A549 (cell line): Measurements from ENCODE around the gene GNE. TPM values are rescaled to one million over a fixed set of nuclear protein-coding genes. Genes with fewer than 3 reads are reported as not detected.

ENCODE experiments used
- ATAC-seq, 2 experiments: fragments of 200-7000 bp in 1 of 2; fragments of >200 bp in 1 of 2; cut with Nextera tagmentation in 1 of 2; cut with Tn5 transposase in 1 of 2; 3 replicates each; pipeline versions ENCODE4 v1.8.0 to v1.9.1; 2018 to 2020; ENCODE audit warnings: mild to moderate bottlenecking in 1 of 2, moderate library complexity in 1 of 2
- CTCF ChIA-PET: fragments of 300-600 bp; sonication (Branson Sonifier 250); formaldehyde crosslinking; extraction: SDS; loops from one replicate; lab custom pipeline; 2021; ENCODE audit warnings: antibody characterized with exemption, inconsistent platforms; lab: Yijun Ruan, JAX
- POLR2A ChIA-PET: fragments of 350-600 bp; formaldehyde crosslinking; extraction: SDS; loops from one replicate; lab custom pipeline; 2021; ENCODE audit warnings: antibody characterized with exemption, inconsistent platforms; lab: Yijun Ruan, JAX
- DNase-seq, 2 experiments: peaks; one replicate each; pipeline versions ENCODE4 v3.0.0 to v3.0.0-alpha.2; 2011 to 2016; ENCODE audit warnings: low read depth in 1 of 2, low spot score in 1 of 2
- FAIRE-seq: peaks from 2 replicates; lab custom pipeline; 2011; peaks lifted over from hg19 to GRCh38; lab: Jason Lieb, UNC
- H3K27ac ChIP-seq, 2 experiments: fragments of >200 bp; sonication (Bioruptor Twin); formaldehyde crosslinking; 3 replicates each; pipeline ENCODE4 v1.5.1; 2016 to 2017
- H3K4me1 ChIP-seq: fragments of >200 bp; sonication (Bioruptor Twin); formaldehyde crosslinking; 3 replicates; pipeline ENCODE4 v1.6.1; 2016
- H3K4me2 ChIP-seq: fragments of >200 bp; sonication (Bioruptor Twin); formaldehyde crosslinking; 3 replicates; pipeline ENCODE4 v1.6.1; 2016
- H3K4me3 ChIP-seq: fragments of >200 bp; sonication (Bioruptor Twin); formaldehyde crosslinking; 3 replicates; pipeline ENCODE4 v1.5.1; 2016
- H3K9me3 ChIP-seq: fragments of >200 bp; sonication (Bioruptor Twin); formaldehyde crosslinking; 3 replicates; pipeline ENCODE4 v1.6.1; 2016
- BHLHE40 ChIP-seq: IDR thresholded peaks from 2 replicates; pipeline ENCODE4 v1.6.1; 2012; ENCODE audit warnings: low read depth, low read length, inconsistent platforms
- CBX2 ChIP-seq: fragments of 200-600 bp; sonication (generic); IDR thresholded peaks from 2 replicates; pipeline ENCODE4 v1.6.1; 2016; ENCODE audit warnings: low read depth, mild to moderate bottlenecking, borderline replicate concordance
- CBX8 ChIP-seq: fragments of 200-600 bp; sonication (generic); IDR thresholded peaks from 2 replicates; pipeline ENCODE4 v1.6.1; 2016
- CHD2 ChIP-seq: fragments of 150-350 bp; IDR thresholded peaks from 2 replicates; pipeline ENCODE4 v1.6.1; 2014; ENCODE audit warnings: low read length; ENCODE audit not compliant: partially characterized antibody
- CHD4 ChIP-seq: fragments of 200-600 bp; sonication (generic); IDR thresholded peaks from 2 replicates; pipeline ENCODE4 v1.6.1; 2016; ENCODE audit warnings: antibody characterized with exemption, mild to moderate bottlenecking, borderline replicate concordance
- EHF ChIP-seq: fragments of 250-450 bp; sonication (Bioruptor Pico); IDR thresholded peaks from 2 replicates; pipeline ENCODE4 v1.5.0; 2020; ENCODE audit warnings: mild to moderate bottlenecking
- EP300 ChIP-seq, 2 experiments: fragments of >200 bp; sonication (Bioruptor Twin); formaldehyde crosslinking; IDR thresholded peaks; 2 replicates in 1 of 2; 3 replicates in 1 of 2; pipeline ENCODE4 v1.6.1; 2016 to 2017
- ESRRA ChIP-seq: fragments of 150-350 bp; IDR thresholded peaks from 2 replicates; pipeline ENCODE4 v1.6.1; 2014; ENCODE audit warnings: mild to moderate bottlenecking, low read length, borderline replicate concordance
- FOSL2 ChIP-seq, 2 experiments: fragments of 450-650 bp in 1 of 2; fragments of >200 bp in 1 of 2; sonication (Bioruptor Twin) in 1 of 2; formaldehyde crosslinking; IDR thresholded peaks; 2 replicates each; pipeline versions ENCODE4 v1.5.0 to v1.6.1; 2016 to 2020; ENCODE audit warnings: mild to moderate bottlenecking in 1 of 2, moderate library complexity in 1 of 2
- FOXS1 ChIP-seq: fragments of 250-450 bp; sonication (Bioruptor Pico); IDR thresholded peaks from 2 replicates; pipeline ENCODE4 v1.5.0; 2020; ENCODE audit warnings: mild to moderate bottlenecking, moderate library complexity
- GATA3 ChIP-seq: IDR thresholded peaks from 2 replicates; pipeline ENCODE4 v1.6.1; 2012; ENCODE audit warnings: borderline replicate concordance
- HDAC2 ChIP-seq: fragments of 200-600 bp; sonication (generic); IDR thresholded peaks from 2 replicates; pipeline ENCODE4 v1.6.1; 2016
- HEYL ChIP-seq: fragments of 250-450 bp; sonication (Bioruptor Pico); IDR thresholded peaks from 2 replicates; pipeline ENCODE4 v1.8.0; 2021; ENCODE audit warnings: mild to moderate bottlenecking, moderate library complexity
- HOXA7 ChIP-seq: fragments of 250-450 bp; sonication (Bioruptor Pico); IDR thresholded peaks from 2 replicates; pipeline ENCODE4 v1.5.0; 2020; ENCODE audit warnings: mild to moderate bottlenecking, moderate library complexity
- HOXB13 ChIP-seq: fragments of 250-450 bp; sonication (Bioruptor Pico); IDR thresholded peaks from 2 replicates; pipeline ENCODE4 v1.5.0; 2020; ENCODE audit warnings: low read depth, mild to moderate bottlenecking, moderate library complexity
- JUN ChIP-seq, 2 experiments: fragments of >200 bp; sonication (Bioruptor Twin); formaldehyde crosslinking; IDR thresholded peaks; 2 replicates in 1 of 2; 3 replicates in 1 of 2; pipeline ENCODE4 v1.6.1; 2016 to 2017
- JUNB ChIP-seq: fragments of >200 bp; sonication (Bioruptor Twin); formaldehyde crosslinking; IDR thresholded peaks from 2 replicates; pipeline ENCODE4 v1.6.1; 2016
- KDM1A ChIP-seq: fragments of 200-600 bp; sonication (generic); IDR thresholded peaks from 2 replicates; pipeline ENCODE4 v1.6.1; 2016; ENCODE audit warnings: low read depth, mild to moderate bottlenecking
- POLR2A ChIP-seq: IDR thresholded peaks from 2 replicates; pipeline ENCODE4 v1.6.1; 2012; ENCODE audit warnings: mild to moderate bottlenecking, low read length
- RAD21 ChIP-seq, 2 experiments: fragments of >200 bp in 1 of 2; sonication (Bioruptor Twin) in 1 of 2; formaldehyde crosslinking in 1 of 2; IDR thresholded peaks in 1 of 2; conservative IDR thresholded peaks in 1 of 2; 2 replicates in 1 of 2; 3 replicates in 1 of 2; pipeline ENCODE4 v1.6.1; 2012 to 2018; ENCODE audit warnings: inconsistent platforms in 1 of 2
- RFX5 ChIP-seq: fragments of 450-650 bp; IDR thresholded peaks from 2 replicates; pipeline ENCODE4 v1.7.1; 2014; ENCODE audit warnings: antibody characterized with exemption, mild to moderate bottlenecking, moderate library complexity
- RNF2 ChIP-seq: fragments of 200-600 bp; sonication (generic); IDR thresholded peaks from 2 replicates; pipeline ENCODE4 v1.6.1; 2016; ENCODE audit warnings: low read depth, mild to moderate bottlenecking, antibody characterized with exemption, moderate library complexity, borderline replicate concordance
- SMC3 ChIP-seq: fragments of >200 bp; sonication (Bioruptor Twin); formaldehyde crosslinking; IDR thresholded peaks from 3 replicates; pipeline ENCODE4 v1.6.1; 2018; ENCODE audit warnings: inconsistent platforms
- TP53 ChIP-seq: fragments of 250-450 bp; sonication (Bioruptor Pico); IDR thresholded peaks from 2 replicates; pipeline ENCODE4 v1.5.0; 2021; ENCODE audit warnings: mild to moderate bottlenecking, moderate library complexity
- ZC3H11A ChIP-seq: fragments of 450-650 bp; IDR thresholded peaks from 2 replicates; pipeline ENCODE4 v1.6.1; 2014; ENCODE audit warnings: antibody characterized with exemption, mild to moderate bottlenecking
- ZSCAN20 ChIP-seq: fragments of 250-450 bp; sonication (Bioruptor Pico); IDR thresholded peaks from 2 replicates; pipeline ENCODE4 v1.8.0; 2022; ENCODE audit warnings: mild to moderate bottlenecking, moderate library complexity
- WGBS: methylation state at CpG from one replicate; pipeline ENCODE4 v1.1.6; 2017; ENCODE audit errors: missing lambda C conversion rate; 5-methylcytosine and 5-hydroxymethylcytosine counted together
- polyA plus RNA-seq, 4 experiments: library from polyadenylated mRNA; depleted of rRNA in 3 of 4; stranded (reverse); fragments of >200 nt; fragmentation: RNase III in 1 of 4; extraction: RNeasy Plus Mini Kit Qiagen cat#74134 plus additional on column Dnase treatment in 1 of 4; gene quantifications; 2 replicates in 3 of 4; 3 replicates in 1 of 4; pipeline ENCODE4 v1.2.3, GENCODE V29; 2011 to 2017
- TF ChIP-seq, protein P1 (sequence below): IDR thresholded peaks from 2 replicates; pipeline ENCODE4 v1.6.1; 2012; ENCODE audit warnings: low read depth, borderline replicate concordance
- TF ChIP-seq, protein P2 (sequence below): fragments of 450-650 bp; IDR thresholded peaks from 2 replicates; pipeline ENCODE4 v1.6.1; 2014; ENCODE audit warnings: antibody characterized with exemption
- TF ChIP-seq, protein P3 (sequence below): IDR thresholded peaks from 2 replicates; pipeline ENCODE4 v1.6.1; 2012
- TF ChIP-seq, protein P4 (sequence below): fragments of >200 bp; sonication (Bioruptor Twin); formaldehyde crosslinking; IDR thresholded peaks from 3 replicates; pipeline ENCODE4 v1.6.1; 2016

GNE gene
- polyA plus RNA-seq, 2 of the 4 experiments (the other 2 are of a cell fraction): 23.0 to 32.9 TPM

DNA sequence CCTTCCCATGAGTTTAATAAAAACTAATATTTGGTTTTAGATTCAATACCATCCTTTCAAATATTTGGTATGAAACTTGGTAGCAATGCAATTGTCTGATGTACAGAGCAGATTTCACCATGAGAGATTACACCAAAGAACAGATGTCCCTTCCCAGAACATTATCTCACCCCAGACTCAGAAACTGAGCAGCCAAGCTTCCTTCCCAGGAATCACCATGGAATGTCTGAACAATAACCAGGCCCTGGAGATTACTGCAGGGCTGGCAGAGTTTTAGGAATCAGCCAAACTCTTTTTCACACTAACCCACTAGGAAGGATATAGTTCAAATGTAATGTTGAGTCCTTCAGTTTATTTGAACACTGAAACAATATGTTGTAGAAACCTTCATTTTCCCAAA is 43.7 kb downstream of the GNE start (continued):
- TF ChIP-seq RNF2: no peak
- no peak for TF ChIP-seq CHD2
- TF ChIP-seq, protein P1, sequence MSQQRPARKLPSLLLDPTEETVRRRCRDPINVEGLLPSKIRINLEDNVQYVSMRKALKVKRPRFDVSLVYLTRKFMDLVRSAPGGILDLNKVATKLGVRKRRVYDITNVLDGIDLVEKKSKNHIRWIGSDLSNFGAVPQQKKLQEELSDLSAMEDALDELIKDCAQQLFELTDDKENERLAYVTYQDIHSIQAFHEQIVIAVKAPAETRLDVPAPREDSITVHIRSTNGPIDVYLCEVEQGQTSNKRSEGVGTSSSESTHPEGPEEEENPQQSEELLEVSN: no peak

DNA sequence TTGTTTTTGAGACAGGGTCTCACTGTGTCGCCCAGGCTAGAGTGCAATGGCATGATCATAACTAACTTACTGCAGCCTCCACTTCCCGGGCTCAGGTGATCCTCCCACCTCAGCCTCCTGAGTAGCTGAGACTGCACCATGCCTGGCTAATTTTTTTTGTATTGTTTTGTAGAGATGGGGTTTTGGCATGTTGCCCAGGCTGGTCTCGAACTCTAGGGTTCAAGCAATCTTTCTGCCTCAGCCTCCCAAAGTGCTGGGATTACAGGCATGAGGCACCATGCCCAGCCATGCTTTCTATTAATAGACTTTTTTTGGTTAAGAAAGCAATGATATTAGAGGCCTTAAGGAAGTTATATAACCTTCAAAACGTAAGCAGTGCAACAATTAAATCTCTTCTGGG is 44.3 kb downstream of the GNE start:
- no peaks in the 10 kb centered on the region for H3K9me3 ChIP-seq
- DNase-seq: no peak
- WGBS: 83% methylated on average over 4 of the region's 4 CpGs
- FAIRE-seq: no peak
- CTCF ChIA-PET: interaction anchor here (0.6 to 2.3 kb wide), 7 partner anchors 9 to 310 kb away, joined by 3 to 13 read pairs (median 5); no protein-coding TSS in a partner anchor
- TF ChIP-seq SMC3 (no peak), CBX2 (no peak), BHLHE40 (no peak), HDAC2 (no peak), ZC3H11A (no peak), POLR2A (no peak), JUNB (no peak), CHD4 (no peak), FOXS1 (CRISPR knock-in tag) (no peak), EHF (no peak), JUN (IDR thresholded peaks at IDR 0.05) (no peak), HOXB13 (CRISPR knock-in tag) (no peak), CBX8 (no peak), EP300 (IDR thresholded peaks at IDR 0.05) (no peak), ZSCAN20 (no peak), GATA3 (no peak)
- TF ChIP-seq, protein P1: no peak
- H3K4me1 ChIP-seq: 0 out of 3 replicates have a peak, but pooled peaks cover 4% of the 10 kb centered on the region
- POLR2A ChIA-PET: no interaction called here
- no peak overlapping the region for H3K4me2 ChIP-seq
- ATAC-seq: no peak
- H3K27ac ChIP-seq: no peak overlapping the region
- H3K4me3 ChIP-seq: no peak overlapping the region

DNA sequence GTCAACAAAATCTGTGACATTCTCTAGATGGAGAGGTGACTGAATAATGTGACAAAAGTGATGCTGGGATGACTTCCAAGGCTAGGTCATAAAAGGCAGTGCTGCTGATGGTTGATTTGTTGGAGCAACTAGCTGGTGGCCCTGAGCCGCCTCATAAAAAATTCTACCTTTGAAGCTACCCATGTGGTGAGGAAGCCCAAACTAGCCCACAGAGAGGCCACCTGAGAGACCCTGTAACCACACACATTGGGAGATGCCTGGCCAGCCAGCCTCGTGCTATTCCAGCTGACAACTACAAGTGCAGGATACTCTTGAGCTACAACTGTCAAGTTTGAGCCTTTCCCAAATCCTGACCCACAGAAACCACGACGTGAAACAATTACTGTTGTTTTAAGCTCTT is 44.9 kb downstream of the GNE start:
- Histone ChIP-seq H3K4me3 (no peak overlapping the region), H3K4me1 (0 out of 3 replicates have a peak, but pooled peaks cover 4% of the 10 kb centered on the region), H3K9me3 (no peaks in the 10 kb centered on the region), H3K4me2 (no peak overlapping the region), H3K27ac (no peak overlapping the region)
- WGBS: 99% methylated on average over 4 of the region's 4 CpGs
- ChIA-PET CTCF (interaction anchor here (0.6 to 2.3 kb wide), 11 partner anchors 8 to 384 kb away, joined by 3 to 13 read pairs (median 4); no protein-coding TSS in a partner anchor), POLR2A (interaction anchor here (1.0 kb wide), 1 partner anchor 23 kb away, joined by 6 read pairs; the partner anchor contains the start of gene CLTA)
- no peak for ATAC-seq
- FAIRE-seq: no peak
- no peak for DNase-seq
- TF ChIP-seq KDM1A (no peak), HEYL (CRISPR knock-in tag) (no peak), POLR2A (no peak), ZC3H11A (no peak), RFX5 (no peak), JUN (IDR thresholded peaks at IDR 0.05) (no peak), RAD21 (conservative IDR thresholded peaks at IDR 0.05 in 1 of 2, IDR thresholded peaks at IDR 0.05 in 1 of 2) (no peak), ESRRA (no peak), FOSL2 (IDR thresholded peaks at IDR 0.05) (no peak), FOSL2 (CRISPR knock-in tag; IDR thresholded peaks at IDR 0.05) (no peak), EHF (no peak), HOXA7 (CRISPR knock-in tag) (no peak), TP53 (no peak), EP300 (IDR thresholded peaks at IDR 0.05) (no peak), BHLHE40 (no peak), JUNB (no peak)
- TF ChIP-seq, protein P2, sequence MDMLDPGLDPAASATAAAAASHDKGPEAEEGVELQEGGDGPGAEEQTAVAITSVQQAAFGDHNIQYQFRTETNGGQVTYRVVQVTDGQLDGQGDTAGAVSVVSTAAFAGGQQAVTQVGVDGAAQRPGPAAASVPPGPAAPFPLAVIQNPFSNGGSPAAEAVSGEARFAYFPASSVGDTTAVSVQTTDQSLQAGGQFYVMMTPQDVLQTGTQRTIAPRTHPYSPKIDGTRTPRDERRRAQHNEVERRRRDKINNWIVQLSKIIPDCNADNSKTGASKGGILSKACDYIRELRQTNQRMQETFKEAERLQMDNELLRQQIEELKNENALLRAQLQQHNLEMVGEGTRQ: no peak
- TF ChIP-seq, protein P3, sequence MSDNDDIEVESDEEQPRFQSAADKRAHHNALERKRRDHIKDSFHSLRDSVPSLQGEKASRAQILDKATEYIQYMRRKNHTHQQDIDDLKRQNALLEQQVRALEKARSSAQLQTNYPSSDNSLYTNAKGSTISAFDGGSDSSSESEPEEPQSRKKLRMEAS: no peak
- TF ChIP-seq, protein P4, sequence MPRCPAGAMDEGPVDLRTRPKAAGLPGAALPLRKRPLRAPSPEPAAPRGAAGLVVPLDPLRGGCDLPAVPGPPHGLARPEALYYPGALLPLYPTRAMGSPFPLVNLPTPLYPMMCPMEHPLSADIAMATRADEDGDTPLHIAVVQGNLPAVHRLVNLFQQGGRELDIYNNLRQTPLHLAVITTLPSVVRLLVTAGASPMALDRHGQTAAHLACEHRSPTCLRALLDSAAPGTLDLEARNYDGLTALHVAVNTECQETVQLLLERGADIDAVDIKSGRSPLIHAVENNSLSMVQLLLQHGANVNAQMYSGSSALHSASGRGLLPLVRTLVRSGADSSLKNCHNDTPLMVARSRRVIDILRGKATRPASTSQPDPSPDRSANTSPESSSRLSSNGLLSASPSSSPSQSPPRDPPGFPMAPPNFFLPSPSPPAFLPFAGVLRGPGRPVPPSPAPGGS: no peak
